Mucosa of descending colon (tissue), 3 donors: ENCODE results near the gene HVCN1. TPM values are rescaled to one million over a fixed set of nuclear protein-coding genes. Genes with fewer than 3 reads are reported as not detected.
"Not testable (repeated sequence)": the region's sequence is repeated elsewhere in the genome, so short reads cannot be mapped to it uniquely, and the experiment has no call there.

Experiments
- ATAC-seq: fragments of 200-7000 bp; cut with Tn5 transposase; one replicate; pipeline ENCODE4 v1.9.1; 2020; ENCODE audit warnings: mild to moderate bottlenecking, moderate library complexity
- DNase-seq, 3 donors: peaks; one replicate each; pipeline ENCODE4 v3.0.0-alpha.2; 2020
- H3K36me3 ChIP-seq: fragments of 200-600 bp; one replicate; pipeline ENCODE4 v1.8.0; 2021; ENCODE audit warnings: low read depth, mild to moderate bottlenecking
- H3K4me1 ChIP-seq: fragments of 200-600 bp; one replicate; pipeline ENCODE4 v1.8.0; 2021; ENCODE audit warnings: low read depth, mild to moderate bottlenecking
- H3K4me3 ChIP-seq: fragments of 200-600 bp; one replicate; pipeline ENCODE4 v1.8.0; 2021; ENCODE audit warnings: mild to moderate bottlenecking
- H3K9me3 ChIP-seq: fragments of 200-600 bp; one replicate; pipeline ENCODE4 v1.8.0; 2021; ENCODE audit warnings: mild to moderate bottlenecking
- intact Hi-C, 2 donors: fragments of 100-400 bp; cut with DNase I in 1 of 2; cut with micrococcal nuclease in 1 of 2; formaldehyde crosslinking; loops; one replicate each; pipeline versions ENCODE4 v1.11.0 to v1.11.1; 2022; cut with DNase I, micrococcal nuclease
- total RNA-seq, 3 donors: library from RNA; stranded (reverse); fragmentation: NEBNext Ultra II Directional in 2 of 3; extraction: Animal tissue kit (Norgen Biotek cat#: 25700) in 2 of 3; gene quantifications; one replicate each; pipeline versions ENCODE4 v1.2.1 to v1.2.4, GENCODE V29; 2021 to 2023
- TF ChIP-seq, protein P1 (sequence below): fragments of 200-600 bp; IDR thresholded peaks from one replicate; pipeline ENCODE4 v1.8.0; 2022; ENCODE audit warnings: antibody characterized with exemption, mild to moderate bottlenecking
- donor health status: DM: no; HTN: no; CAD: no; lungs with moderate emphysema.
- donor health status: DM: no; HTN: no; CAD: no.
- donor health status: DM: no; HTN: yes; CAD: no.

HVCN1 gene
- total RNA-seq, 3 donors from 2014 or later, result 1.6 to 5.6 (median 3.5) TPM

GRCh38 chr12:110732572-110732971 is 43.7 kb upstream of the HVCN1 start:
- H3K36me3 ChIP-seq, result no peaks in the 10 kb centered on the region
- no peak for ATAC-seq
- no peaks in the 10 kb centered on the region for H3K9me3 ChIP-seq
- DNase-seq, result no peak
- TF ChIP-seq, protein P1, sequence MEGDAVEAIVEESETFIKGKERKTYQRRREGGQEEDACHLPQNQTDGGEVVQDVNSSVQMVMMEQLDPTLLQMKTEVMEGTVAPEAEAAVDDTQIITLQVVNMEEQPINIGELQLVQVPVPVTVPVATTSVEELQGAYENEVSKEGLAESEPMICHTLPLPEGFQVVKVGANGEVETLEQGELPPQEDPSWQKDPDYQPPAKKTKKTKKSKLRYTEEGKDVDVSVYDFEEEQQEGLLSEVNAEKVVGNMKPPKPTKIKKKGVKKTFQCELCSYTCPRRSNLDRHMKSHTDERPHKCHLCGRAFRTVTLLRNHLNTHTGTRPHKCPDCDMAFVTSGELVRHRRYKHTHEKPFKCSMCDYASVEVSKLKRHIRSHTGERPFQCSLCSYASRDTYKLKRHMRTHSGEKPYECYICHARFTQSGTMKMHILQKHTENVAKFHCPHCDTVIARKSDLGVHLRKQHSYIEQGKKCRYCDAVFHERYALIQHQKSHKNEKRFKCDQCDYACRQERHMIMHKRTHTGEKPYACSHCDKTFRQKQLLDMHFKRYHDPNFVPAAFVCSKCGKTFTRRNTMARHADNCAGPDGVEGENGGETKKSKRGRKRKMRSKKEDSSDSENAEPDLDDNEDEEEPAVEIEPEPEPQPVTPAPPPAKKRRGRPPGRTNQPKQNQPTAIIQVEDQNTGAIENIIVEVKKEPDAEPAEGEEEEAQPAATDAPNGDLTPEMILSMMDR, result no peak
- no peak overlapping the region for H3K4me3 ChIP-seq
- intact Hi-C loops, result no loop called here
- H3K4me1 ChIP-seq, result peaks cover 28% of the 10 kb centered on the region

GRCh38 chr12:110731479-110731878 is 42.6 kb upstream of the HVCN1 start:
- ATAC-seq (no peak), DNase-seq (no peak)
- Histone ChIP-seq H3K9me3 (no peaks in the 10 kb centered on the region), H3K4me3 (no peak overlapping the region), H3K4me1 (peaks cover 26% of the 10 kb centered on the region), H3K36me3 (no peaks in the 10 kb centered on the region)
- TF ChIP-seq, protein P1, result no peak
- intact Hi-C loops, result no loop called here

GRCh38 chr12:110728628-110729027 is 39.7 kb upstream of the HVCN1 start:
- Histone ChIP-seq H3K9me3 (no peaks in the 10 kb centered on the region), H3K4me1 (peaks cover 8% of the 10 kb centered on the region), H3K4me3 (no peak overlapping the region), H3K36me3 (peaks cover 4% of the 10 kb centered on the region)
- DNase-seq, result no peak
- ATAC-seq, result no peak
- intact Hi-C loops, result no loop called here
- TF ChIP-seq, protein P1, result no peak

- DNase-seq (no peak), ATAC-seq (no peak)
- H3K4me1 ChIP-seq, result no peaks in the 10 kb centered on the region
- TF ChIP-seq, protein P1, result no peak
- intact Hi-C loops, result no loop called here
- H3K36me3 ChIP-seq, result peaks cover 4% of the 10 kb centered on the region
- H3K9me3 ChIP-seq, result no peaks in the 10 kb centered on the region
- H3K4me3 ChIP-seq, result no peak overlapping the region
These were observed 37.9 kb upstream of the HVCN1 start for GRCh38 chr12:110726708-110727369.

DNA sequence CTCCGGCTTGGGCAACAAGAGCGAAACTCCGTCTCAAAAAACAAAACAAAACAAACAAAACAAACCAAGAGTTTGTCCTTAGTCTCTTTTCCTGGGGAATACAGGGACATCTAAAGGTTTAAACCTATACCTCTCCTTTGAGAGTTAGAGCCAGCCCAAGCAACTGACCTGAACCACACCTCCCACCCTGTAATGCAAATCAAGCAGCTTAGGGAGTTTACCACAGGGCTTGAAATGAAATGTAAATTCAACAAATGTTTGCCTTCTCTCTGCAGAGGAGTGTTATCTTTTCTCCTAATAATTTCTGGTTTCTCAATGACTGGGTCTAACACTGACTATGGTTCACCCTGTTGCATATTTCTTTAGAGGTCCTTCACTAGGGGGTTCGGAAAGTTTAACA is 37.1 kb upstream of the HVCN1 start:
- Histone ChIP-seq H3K9me3 (no peaks in the 10 kb centered on the region), H3K4me1 (no peaks in the 10 kb centered on the region), H3K4me3 (no peak overlapping the region), H3K36me3 (peaks cover 4% of the 10 kb centered on the region)
- no peak for DNase-seq
- ATAC-seq, result no peak
- TF ChIP-seq, protein P1, result no peak
- intact Hi-C loops, result no loop called here

- H3K9me3 ChIP-seq, result no peaks in the 10 kb centered on the region
- no peaks in the 10 kb centered on the region for H3K4me1 ChIP-seq
- intact Hi-C loops, result no loop called here
- H3K4me3 ChIP-seq, result no peak overlapping the region
- no peak for DNase-seq
- peaks cover 6% of the 10 kb centered on the region for H3K36me3 ChIP-seq
- no peak for ATAC-seq
- TF ChIP-seq, protein P1, result no peak
These were observed 36.4 kb upstream of the HVCN1 start for GRCh38 chr12:110725267-110725666.

- H3K9me3 ChIP-seq, DNase-seq, ATAC-seq, H3K4me1 ChIP-seq, H3K4me3 ChIP-seq, intact Hi-C loops: not testable (repeated sequence)
- peaks cover 15% of the 10 kb centered on the region for H3K36me3 ChIP-seq
These were observed 34.0 kb upstream of the HVCN1 start for GRCh38 chr12:110722892-110723291.
